ENCODE data around the gene SOX18.

Gene SOX18

GRCh38 chr20:64052987-64053840 is 3.8 kb upstream of the SOX18 start:
- DNase-seq (ENCODE audit: low read depth in 3 of 3) = no peak

GRCh38 chr20:64052326-64052722 is 2.9 kb upstream of the SOX18 start:
- no peak for DNase-seq (ENCODE audit: low read depth in 3 of 3)

- DNase-seq (ENCODE audit: low read depth in 3 of 3) = no peak
Observed at GRCh38 chr20:64051561-64052325, 2.3 kb upstream of the SOX18 start.

- no peak for DNase-seq (ENCODE audit: low read depth in 3 of 3)
Observed at GRCh38 chr20:64051033-64051452, 1.6 kb upstream of the SOX18 start.

- DNase-seq (ENCODE audit: low read depth in 3 of 3) = no peak
Observed at GRCh38 chr20:64050261-64051032, 1.0 kb upstream of the SOX18 start.

- DNase-seq (ENCODE audit: low read depth in 3 of 3) = no peak
Observed at GRCh38 chr20:64049878-64050260, 430 bp upstream of the SOX18 start.

GRCh38 chr20:64048402-64049044 is 916 bp downstream of the SOX18 start:
- DNase-seq (ENCODE audit: low read depth in 3 of 3) = no peak

- no peak for DNase-seq (ENCODE audit: low read depth in 3 of 3)
Observed at GRCh38 chr20:64047968-64048401, 1.5 kb downstream of the SOX18 start.

GRCh38 chr20:64047046-64047389 is 2.4 kb downstream of the SOX18 start:
- no peak for DNase-seq (ENCODE audit: low read depth in 3 of 3)

GRCh38 chr20:64045346-64046011 is 4.0 kb downstream of the SOX18 start:
- DNase-seq (ENCODE audit: low read depth in 3 of 3) = no peak

GRCh38 chr20:64044484-64045247 is 4.8 kb downstream of the SOX18 start:
- DNase-seq (ENCODE audit: low read depth in 3 of 3) = no peak

- no peak for DNase-seq (ENCODE audit: low read depth in 3 of 3)
Observed at GRCh38 chr20:64043768-64044167, 5.7 kb downstream of the SOX18 start.

GRCh38 chr20:64042054-64042781 is 7.2 kb downstream of the SOX18 start:
- DNase-seq (ENCODE audit: low read depth in 3 of 3) = no peak

GRCh38 chr20:64041781-64042053 is 7.7 kb downstream of the SOX18 start:
- DNase-seq (ENCODE audit: low read depth in 3 of 3) = no peak

GRCh38 chr20:64041040-64041780 is 8.2 kb downstream of the SOX18 start:
- no peak for DNase-seq (ENCODE audit: low read depth in 3 of 3)

- DNase-seq (ENCODE audit: low read depth in 3 of 3) = no peak
Observed at GRCh38 chr20:64040231-64041039, 9.0 kb downstream of the SOX18 start.

- no peak for DNase-seq (ENCODE audit: low read depth in 3 of 3)
Observed at GRCh38 chr20:64039293-64040160, 9.9 kb downstream of the SOX18 start.
